Ovary (tissue), 3 donors: Measurements from ENCODE around the gene GRM5.

Experiments used
- CTCF ChIP-seq, 3 donors: fragments of 450-650 bp in 2 of 3; fragments of 200-600 bp in 1 of 3; IDR thresholded peaks; one replicate each; pipeline versions ENCODE4 v1.5.1 to v1.8.0; 2016 to 2022; ENCODE audit warnings: antibody characterized with exemption in 3 of 3, mild to moderate bottlenecking in 1 of 3
- EP300 ChIP-seq: sonication (generic); formaldehyde crosslinking; IDR thresholded peaks from one replicate; pipeline ENCODE4 v1.6.1; 2017; ENCODE audit warnings: antibody characterized with exemption
- donor health status: DM: no; HTN: no; CAD: no.

- no peak for TF ChIP-seq CTCF (IDR thresholded peaks at IDR 0.05)
- TF ChIP-seq EP300, result no peak
Observed at GRCh38 chr11:88632163-88632562, 433.6 kb downstream of the GRM5 start.
